GM10266 (cell line): Measurements from ENCODE around the gene GPC6.
"Not testable (repeated sequence)": the region's sequence is repeated elsewhere in the genome, so short reads cannot be mapped to it uniquely, and the experiment has no call there.

Experiments used
- DNase-seq: peaks from one replicate; pipeline ENCODE4 v3.0.0; 2012; ENCODE audit errors: extremely low spot score
- TF ChIP-seq, protein P1 (sequence below): IDR thresholded peaks from 2 replicates; pipeline ENCODE4 v1.5.1; 2012; ENCODE audit warnings: mild to moderate bottlenecking, low read depth; ENCODE audit not compliant: control insufficient read depth, insufficient read depth; ENCODE audit errors: missing control alignments

GPC6 gene

DNA sequence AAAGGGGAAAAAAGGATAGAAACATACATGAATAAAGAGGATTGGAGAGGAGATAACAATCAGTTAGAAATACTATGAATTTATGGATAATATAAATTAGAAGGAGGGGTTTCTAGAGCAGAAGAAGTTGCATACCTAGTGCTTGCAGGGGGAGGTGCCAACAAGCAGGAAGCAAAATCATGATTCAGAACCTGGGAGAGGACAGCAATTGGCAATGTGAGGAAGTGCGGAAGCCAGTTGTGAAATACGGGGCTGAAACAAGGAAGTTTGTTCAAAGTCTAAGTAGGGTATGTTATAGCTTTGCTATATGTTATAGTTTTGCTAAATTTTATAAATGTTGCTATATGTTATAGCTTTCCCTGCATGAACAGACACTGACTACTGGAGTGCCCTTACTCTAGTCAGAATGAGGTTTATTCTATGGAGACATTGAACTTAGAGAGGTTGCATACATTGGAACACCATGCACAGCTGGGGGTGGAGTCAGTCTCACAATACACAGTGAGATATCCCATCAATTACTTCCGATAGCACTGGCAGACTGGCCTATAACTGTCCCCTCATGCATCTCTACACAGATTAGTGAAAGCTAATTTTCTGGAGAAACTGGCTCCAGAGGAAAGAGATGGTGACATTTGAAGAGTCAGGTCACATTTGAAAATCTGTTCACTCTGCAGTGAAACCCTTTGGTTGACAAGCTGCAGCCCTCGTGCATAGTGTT, 92.1 kb downstream of the GPC6 start:
- no peak for DNase-seq
- TF ChIP-seq, protein P1, sequence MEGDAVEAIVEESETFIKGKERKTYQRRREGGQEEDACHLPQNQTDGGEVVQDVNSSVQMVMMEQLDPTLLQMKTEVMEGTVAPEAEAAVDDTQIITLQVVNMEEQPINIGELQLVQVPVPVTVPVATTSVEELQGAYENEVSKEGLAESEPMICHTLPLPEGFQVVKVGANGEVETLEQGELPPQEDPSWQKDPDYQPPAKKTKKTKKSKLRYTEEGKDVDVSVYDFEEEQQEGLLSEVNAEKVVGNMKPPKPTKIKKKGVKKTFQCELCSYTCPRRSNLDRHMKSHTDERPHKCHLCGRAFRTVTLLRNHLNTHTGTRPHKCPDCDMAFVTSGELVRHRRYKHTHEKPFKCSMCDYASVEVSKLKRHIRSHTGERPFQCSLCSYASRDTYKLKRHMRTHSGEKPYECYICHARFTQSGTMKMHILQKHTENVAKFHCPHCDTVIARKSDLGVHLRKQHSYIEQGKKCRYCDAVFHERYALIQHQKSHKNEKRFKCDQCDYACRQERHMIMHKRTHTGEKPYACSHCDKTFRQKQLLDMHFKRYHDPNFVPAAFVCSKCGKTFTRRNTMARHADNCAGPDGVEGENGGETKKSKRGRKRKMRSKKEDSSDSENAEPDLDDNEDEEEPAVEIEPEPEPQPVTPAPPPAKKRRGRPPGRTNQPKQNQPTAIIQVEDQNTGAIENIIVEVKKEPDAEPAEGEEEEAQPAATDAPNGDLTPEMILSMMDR = no peak

DNA sequence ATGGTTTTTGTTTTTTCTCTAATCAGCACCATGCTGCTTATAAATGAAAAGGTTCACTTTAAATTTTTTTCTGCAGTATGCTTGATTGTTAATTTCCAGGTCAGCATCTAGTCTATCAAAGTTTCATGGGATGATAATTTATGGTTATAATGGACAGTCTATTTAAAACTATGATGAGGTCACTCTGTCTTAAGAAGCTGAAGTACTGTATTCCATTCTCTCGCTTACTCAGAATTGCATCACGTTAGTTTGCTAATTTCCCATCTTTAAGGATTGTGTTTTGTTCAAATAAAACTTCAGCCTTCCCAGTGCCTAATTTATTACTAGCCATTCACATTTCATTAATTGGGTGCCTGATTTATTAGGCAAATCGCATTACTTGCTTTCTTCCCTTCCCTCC, 94.3 kb downstream of the GPC6 start:
- TF ChIP-seq, protein P1 = no peak
- DNase-seq = no peak

DNA sequence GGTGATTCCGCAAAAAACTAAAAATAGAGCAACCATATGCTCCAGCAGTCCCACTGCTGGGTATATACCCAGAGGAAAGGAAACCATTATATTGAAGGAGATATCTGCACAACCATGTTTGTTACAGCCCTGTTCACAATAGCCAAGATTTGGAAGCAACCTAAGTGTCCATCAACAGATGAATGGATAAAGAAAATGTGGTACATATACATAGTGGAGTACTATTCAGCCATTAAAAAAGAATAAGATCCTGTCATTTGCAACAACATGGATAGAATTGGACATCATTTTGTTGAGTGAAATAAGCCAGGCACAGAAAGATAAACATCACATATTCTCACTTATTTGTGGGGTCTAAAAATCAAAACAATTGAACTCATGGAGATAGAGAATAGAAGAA, 97.3 kb downstream of the GPC6 start:
- not testable (repeated sequence) for DNase-seq

DNA sequence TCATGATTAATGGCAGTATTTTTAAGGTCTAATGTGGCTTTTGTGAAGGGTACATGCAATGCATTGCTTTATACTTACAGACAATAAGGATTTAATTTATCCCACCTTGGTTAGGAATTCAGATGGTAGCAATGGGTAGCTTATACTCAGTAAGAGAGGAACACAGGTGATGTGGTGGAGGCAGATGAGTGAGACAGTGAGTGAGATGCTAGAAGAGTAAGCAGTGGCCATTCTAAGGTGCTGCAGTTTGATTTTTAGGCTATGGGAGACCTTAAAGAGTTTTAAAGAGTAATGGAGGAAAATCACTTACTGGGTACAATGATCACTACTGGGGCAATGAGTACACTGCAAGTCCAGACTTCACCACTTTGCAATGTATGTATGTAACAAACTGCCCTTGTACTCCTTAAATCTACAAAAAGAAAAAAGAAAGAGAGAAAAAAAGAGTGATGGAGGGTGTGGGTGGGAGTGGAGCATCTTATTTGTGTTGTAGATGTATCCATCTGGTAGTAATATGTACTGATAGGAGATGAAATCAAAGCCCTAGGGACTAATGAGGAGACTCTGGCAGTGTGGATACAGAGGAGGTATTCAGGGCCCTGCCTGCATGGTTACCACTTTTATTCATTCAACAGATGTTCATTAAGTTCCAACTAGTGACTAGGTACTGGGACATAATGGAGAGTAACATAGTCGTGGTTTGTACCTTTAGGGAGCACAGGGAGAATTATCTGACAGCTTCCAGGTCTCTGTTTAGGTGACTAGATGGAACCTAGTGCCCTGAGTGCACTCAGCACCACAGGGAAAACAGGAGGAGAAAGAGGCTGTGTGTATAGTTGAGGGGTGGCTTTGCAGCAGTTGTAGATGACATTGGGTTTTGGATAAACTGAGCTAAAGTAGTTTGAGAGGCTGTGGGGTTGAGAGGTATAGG, 99.0 kb downstream of the GPC6 start:
- TF ChIP-seq, protein P1 = no peak
- no peak for DNase-seq

DNA sequence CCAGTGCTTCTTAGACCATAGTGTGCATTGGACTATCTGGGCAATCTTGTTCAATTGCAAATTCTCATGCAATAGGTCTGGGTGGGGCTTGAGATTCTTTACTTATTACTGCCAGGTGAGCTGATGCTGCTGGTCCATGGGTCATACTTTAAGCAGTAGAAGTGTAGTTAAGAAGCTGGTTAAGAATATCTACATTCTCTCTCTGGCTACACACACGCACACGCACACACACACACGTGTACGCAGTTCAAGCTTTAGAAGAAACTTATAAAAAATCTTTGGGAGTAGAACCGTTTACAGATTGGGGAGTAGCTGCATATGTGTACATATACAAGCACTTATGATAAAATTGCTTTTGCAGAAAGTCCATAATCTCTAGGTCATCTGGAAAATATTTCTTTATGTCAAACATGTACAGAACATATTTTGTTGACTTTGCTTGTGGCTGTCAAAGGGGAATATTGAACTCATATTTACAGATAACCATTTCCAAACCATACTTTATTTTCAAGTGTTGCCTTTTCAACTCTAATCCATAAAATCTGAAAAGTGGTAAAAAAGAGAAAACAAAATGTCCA, 99.7 kb downstream of the GPC6 start:
- no peak for DNase-seq
- TF ChIP-seq, protein P1 = no peak

DNA sequence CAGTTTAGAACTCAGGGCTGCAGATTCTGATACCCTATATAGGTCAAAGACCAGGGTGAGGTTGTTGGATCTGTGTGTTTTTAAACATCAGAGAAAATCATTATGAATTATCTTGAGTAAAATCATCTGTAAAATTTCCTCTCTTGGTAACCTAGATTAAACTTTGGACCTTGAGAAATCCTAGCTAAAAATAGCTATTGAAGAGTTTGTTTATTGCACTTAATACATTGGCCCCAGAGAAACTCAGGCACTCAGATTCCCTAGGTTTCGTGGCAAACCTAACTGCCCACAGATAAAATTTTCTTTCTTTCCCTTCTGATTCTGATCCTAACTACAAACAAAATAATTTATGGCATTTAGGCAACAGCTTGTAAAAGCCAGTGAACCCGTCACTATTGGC, 102.3 kb downstream of the GPC6 start:
- TF ChIP-seq, protein P1 = no peak
- no peak for DNase-seq

DNA sequence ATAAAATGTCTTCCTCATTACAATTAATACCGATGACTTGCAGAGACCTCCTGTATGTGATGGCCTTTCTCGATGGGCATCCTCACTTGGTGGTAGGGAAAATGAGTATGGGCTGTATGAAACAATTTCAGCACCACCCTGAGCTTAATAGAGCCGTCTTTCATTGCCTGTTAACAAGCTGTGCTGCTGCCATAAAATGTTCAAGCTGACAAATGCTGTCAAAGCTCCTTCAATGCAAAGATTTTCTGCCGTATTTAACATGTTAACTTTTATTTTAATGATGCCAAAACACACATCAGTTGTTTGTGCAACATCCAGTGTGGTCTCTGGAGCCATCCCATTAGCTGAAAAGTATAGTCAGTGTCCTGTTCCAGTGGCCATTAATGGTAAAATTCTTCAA, 110.1 kb downstream of the GPC6 start:
- TF ChIP-seq, protein P1 = no peak
- no peak for DNase-seq
